ENCODE data around the gene TMEM132E. TPM values are rescaled to one million over a fixed set of nuclear protein-coding genes. Genes with fewer than 3 reads are reported as not detected.
"Not testable (repeated sequence)": the region's sequence is repeated elsewhere in the genome, so short reads cannot be mapped to it uniquely, and the experiment has no call there.

Gene TMEM132E
- total and polyA plus RNA-seq, 11 donors = 0.04 to 0.20 (median 0.09) TPM; not detected in 8

GRCh38 chr17:34533806-34534527, 45.4 kb upstream of the TMEM132E start:
- TF ChIP-seq POLR2A (IDR thresholded peaks at IDR 0.05) (no peak), CTCF (IDR thresholded peaks at IDR 0.05) (no peak)
- DNase-seq (no peak), ATAC-seq (no peak)
- WGBS, 4 donors = 76 to 89% (median 82%) methylated on average over 6 of the region's 6 CpGs
- Histone ChIP-seq H3K27ac (no peak overlapping the region), H3K27me3 (peaks cover 0 to 72% (median 31%) of the 10 kb centered on the region in 9 donors), H3K4me1 (peaks cover 0 to 3% (median 0%) of the 10 kb centered on the region in 12 donors), H3K9me3 (no peaks in the 10 kb centered on the region), H3K4me3 (no peak overlapping the region), H3K36me3 (no peaks in the 10 kb centered on the region)
- intact Hi-C loops (cut with DNase I) = no loop called here

- Histone ChIP-seq H3K36me3 (no peaks in the 10 kb centered on the region), H3K27me3 (peaks cover 0 to 62% (median 27%) of the 10 kb centered on the region in 9 donors), H3K9me3 (no peaks in the 10 kb centered on the region), H3K4me3 (no peak overlapping the region), H3K27ac (no peak overlapping the region), H3K4me1 (peaks cover 0 to 3% (median 0%) of the 10 kb centered on the region in 12 donors)
- 54 to 56% (median 56%) methylated on average over 3 of the region's 3 CpGs for WGBS, 4 donors
- ATAC-seq (no peak), DNase-seq (no peak)
- TF ChIP-seq CTCF (IDR thresholded peaks at IDR 0.05) (no peak), POLR2A (IDR thresholded peaks at IDR 0.05) (no peak)
- intact Hi-C loops (cut with DNase I) = no loop called here
Measured at GRCh38 chr17:34537445-34537844, 41.9 kb upstream of the TMEM132E start.

- intact Hi-C loops (cut with DNase I); H3K36me3 ChIP-seq; DNase-seq; ATAC-seq; H3K27ac ChIP-seq; H3K9me3 ChIP-seq; H3K4me1 ChIP-seq; H3K4me3 ChIP-seq: not testable (repeated sequence)
- H3K27me3 ChIP-seq = peaks cover 0 to 67% (median 27%) of the 10 kb centered on the region in 9 donors
- 71 to 77% (median 72%) methylated on average over 2 of the region's 2 CpGs for WGBS, 4 donors
Measured at GRCh38 chr17:34538582-34538981, 40.8 kb upstream of the TMEM132E start.

- no peak overlapping the region for H3K27ac ChIP-seq
- H3K4me1 ChIP-seq = no peaks in the 10 kb centered on the region
- TF ChIP-seq POLR2A (IDR thresholded peaks at IDR 0.05) = no peak
- TF ChIP-seq CTCF (IDR thresholded peaks at IDR 0.05) = no peak
- DNase-seq = no peak
- peaks cover 0 to 75% (median 23%) of the 10 kb centered on the region in 9 donors for H3K27me3 ChIP-seq
- H3K36me3 ChIP-seq = no peaks in the 10 kb centered on the region
- no peaks in the 10 kb centered on the region for H3K9me3 ChIP-seq
- WGBS, 4 donors = 88 to 98% (median 96%) methylated on average over 3 of the region's 3 CpGs
- ATAC-seq = no peak
- intact Hi-C loops (cut with DNase I) = loop anchor here (2.0 to 10.0 kb wide), 10 partner anchors 95 to 1002 kb away; partner anchors contain the start of genes RAD51D (in 6 of the 10) and FNDC8 (in 2 of the 10)
- no peak overlapping the region for H3K4me3 ChIP-seq
Measured at GRCh38 chr17:34539881-34540280, 39.5 kb upstream of the TMEM132E start.
